GM19455 (cell line): ENCODE results near the gene S100A7.

Experiments
- ATAC-seq: cut with Tn5 transposase; IDR thresholded peaks from one replicate; pipeline ENCODE4 v1.9.1; 2021; ENCODE audit not compliant: unreplicated experiment

The S100A7 gene

DNA sequence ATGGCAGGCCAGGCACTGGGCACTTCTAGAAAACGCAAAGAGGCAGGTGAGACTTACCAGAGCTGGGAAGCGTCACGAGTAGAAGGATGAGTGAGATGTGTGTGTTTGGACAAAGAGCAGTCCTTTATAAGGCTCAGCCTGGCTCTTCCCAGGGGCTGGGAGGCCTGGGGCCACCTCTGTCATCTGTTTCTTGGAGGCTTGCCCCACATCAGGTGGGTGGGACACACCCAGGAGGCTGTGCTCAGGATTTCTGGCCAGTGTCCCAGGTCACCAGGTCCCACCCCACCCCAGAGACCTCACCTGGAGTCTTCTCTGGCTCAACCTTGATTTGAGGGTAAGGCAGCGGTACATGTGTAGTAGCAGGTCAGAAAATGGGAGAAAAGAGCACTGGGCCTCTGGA is at the start of gene S100A7:
TSS of gene S100A7 (minus strand) at position 101 of the 400 bp plus-strand sequence. CDS start 1,638 bp downstream, outside the sequence.
- no peak for ATAC-seq

GRCh38 chr1:153509729-153510354 is 49.4 kb upstream of the S100A7 start:
- ATAC-seq, result no peak

DNA sequence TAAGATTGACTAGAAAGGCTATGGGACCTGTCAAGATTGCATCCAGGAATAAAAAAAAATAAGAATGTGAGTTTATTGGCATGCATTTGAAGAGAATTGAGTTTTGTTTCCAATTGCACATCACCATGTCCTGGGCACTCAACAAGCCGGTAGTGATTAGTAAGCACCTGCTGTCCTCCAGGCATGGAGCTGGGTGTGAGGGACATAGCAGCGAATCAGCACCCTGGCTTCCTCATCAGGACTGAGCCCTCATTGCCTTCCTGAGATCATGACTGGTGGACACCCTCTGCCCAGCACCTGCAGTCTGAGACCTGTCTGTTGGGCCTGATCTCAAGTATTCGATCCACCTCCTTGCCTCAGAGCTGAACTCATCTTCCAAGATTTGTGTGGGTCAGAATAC is 48.6 kb upstream of the S100A7 start:
- ATAC-seq, result no peak

GRCh38 chr1:153507926-153508583 is 47.6 kb upstream of the S100A7 start:
- no peak for ATAC-seq

DNA sequence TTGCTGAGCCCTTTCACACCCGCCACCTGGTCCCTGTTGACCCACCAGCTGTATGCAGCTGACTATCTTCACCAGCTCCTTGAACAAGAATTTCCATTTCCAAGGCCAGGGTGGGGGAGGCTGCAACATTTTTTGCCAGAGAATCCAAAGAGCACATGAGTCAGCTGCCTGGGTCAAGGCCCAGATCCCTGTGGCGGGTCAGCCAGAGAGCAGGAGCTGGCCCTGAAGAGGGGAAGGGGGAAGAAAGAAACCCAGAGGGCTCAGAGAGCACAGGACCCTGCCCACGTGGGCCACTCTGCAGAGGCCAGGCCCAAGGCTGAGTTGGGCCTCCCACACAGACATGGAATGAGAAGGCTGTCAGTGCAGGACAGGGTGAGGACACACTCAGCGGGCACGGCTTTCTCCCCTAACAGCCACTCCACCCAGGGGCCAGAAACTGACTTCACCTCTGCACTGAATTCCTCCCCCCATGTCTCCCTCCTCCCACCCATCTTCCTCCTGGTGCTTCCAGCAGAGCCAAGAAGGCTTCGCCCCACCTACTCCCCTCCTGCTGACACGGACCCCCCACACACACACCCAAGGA is 46.5 kb upstream of the S100A7 start:
- ATAC-seq, result no peak

GRCh38 chr1:153506386-153506785 is 45.9 kb upstream of the S100A7 start:
- no peak for ATAC-seq

DNA sequence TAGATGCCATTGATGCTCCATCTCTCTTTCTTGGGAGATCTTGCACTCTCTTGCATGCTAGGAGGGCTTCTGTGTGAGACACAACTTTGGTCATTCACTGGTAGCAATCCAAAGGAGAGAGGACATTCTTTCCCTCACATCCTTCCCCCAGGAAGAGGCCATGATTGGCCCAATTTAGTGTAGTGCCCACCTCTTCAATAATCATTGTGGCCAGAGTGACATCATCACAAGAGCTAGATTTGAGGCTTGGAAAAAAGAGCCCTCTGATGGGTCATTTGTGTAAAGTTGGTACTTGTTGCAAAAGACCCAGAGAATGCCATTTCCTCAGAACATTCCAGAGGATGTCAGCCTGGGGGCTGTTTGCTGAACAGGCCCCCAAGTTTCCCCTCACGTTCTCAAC is 45.1 kb upstream of the S100A7 start:
- no peak for ATAC-seq

DNA sequence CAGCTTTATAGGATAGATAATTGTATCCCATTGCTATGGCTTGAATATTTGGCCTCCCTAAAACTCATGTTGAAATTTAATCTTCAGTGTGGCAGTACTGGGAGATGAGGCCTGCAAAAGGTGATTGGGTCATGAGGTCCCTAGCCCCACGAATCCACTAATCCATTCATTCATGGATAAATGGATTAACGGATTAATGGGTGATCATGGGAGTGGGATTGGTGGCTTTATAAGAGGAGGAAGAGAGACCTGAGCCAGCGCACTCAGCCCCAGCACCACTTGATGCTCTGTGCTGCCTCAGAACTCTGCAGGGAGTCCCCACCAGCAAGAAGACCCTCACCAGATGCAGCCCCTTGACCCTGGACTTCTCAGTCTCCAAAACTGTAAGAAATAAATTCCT is 43.3 kb upstream of the S100A7 start:
- ATAC-seq, result no peak

- ATAC-seq, result no peak
Measured at GRCh38 chr1:153498746-153499145, 38.3 kb upstream of the S100A7 start.

DNA sequence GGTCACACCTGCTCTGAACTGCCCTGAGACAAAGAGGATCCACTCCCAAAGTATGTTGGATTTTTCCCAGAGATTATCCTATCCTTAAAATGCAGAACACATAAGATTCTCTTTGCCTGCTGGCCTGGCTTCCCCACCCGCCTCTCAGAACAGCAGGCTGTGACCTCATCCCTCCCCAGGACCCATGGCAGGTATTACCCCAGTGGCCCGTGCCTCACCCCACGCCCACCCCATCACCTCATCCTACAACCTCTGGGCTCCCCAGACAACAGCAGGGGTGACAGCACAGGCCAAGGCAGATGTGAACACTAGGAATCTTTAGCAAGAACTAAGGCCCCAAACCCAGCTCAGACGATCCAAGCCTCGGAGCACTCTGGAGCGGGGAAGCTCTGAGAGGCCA is 35.1 kb upstream of the S100A7 start:
- ATAC-seq, result no peak

DNA sequence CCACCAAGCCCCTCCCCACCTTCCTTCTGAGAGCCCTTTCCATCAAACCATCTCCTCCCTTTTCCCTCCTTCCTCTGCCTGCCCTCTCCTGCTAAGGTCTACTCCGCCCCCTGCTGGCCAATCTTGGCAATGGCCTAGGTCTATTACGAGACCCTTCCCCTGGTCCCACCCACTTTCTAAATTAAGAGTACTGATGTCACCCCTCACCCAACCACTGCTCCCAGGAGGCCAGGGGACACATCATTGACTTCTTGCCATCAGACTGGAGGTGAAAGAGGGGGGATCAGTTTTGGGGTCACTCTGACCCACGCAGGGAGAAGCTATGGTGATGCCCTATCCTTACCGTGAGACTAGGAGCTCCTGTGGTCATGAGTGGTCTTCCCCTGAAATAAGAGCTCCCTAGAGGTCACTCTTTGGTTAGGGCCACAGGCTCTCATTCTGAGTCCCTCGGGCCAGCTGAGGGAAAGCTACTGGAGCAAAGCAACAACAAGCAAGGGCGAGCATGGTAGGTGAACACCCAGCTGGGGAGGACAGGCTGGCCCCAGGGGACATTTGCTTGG is 34.6 kb upstream of the S100A7 start:
- ATAC-seq, result no peak

GRCh38 chr1:153493343-153493960 is 33.0 kb upstream of the S100A7 start:
- no peak for ATAC-seq

DNA sequence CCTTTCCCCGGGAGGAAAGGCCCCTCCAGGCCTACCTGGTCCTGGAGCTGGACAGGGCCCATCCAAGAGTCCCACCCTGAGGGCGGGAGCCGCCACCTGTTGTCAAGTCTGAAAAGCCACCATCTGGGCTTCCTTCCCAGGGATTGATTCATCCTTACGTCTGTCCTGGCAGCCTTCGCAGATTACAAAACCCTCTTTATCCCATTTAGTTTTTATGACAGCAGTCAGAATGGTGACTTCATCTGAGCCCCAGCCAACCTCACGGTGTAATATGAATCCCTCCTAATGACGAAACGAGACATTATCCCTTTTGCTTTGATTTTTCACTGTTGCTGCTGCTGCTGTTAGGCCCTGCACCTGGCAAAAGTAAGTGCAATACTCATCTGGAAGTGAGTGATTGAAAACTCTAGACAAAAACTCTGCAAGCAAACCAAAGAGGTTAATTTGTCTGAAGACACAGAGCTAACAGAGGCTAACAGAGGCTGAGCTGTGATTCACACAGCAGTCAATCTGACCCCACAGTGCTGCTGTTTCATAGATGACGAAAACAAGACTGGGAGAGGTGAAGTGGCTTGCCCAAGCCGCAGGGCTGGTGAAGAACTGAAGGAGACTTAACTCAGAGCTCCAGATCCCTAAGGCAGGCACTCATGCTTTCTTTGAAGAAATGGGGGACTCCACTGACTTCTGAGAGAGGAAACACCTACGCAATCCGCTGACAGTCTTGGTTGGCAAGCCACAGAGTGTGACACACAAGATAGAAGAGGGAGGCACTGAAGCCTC is 30.0 kb upstream of the S100A7 start:
- ATAC-seq, result no peak

DNA sequence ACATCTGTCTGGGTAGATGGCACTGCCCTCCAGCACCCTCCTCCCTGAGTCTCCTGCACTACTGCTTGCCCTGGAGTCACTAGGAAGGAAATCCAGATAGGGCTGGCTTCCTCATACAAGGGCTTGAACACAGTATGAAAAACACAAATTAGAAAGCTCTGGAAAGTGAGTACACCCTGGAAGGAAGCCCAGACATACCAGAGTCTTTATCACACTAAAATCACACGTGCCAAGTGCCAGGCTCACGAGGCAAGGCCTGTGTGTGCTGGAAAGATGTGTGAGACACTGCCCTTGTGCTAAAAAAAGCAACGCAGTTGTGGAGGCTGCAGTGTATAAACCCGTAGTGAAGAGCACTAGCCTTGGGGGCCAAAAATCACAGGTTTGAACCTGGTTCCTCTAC is 28.3 kb upstream of the S100A7 start:
- no peak for ATAC-seq

- no peak for ATAC-seq
Measured at GRCh38 chr1:153487707-153488106, 27.3 kb upstream of the S100A7 start.

DNA sequence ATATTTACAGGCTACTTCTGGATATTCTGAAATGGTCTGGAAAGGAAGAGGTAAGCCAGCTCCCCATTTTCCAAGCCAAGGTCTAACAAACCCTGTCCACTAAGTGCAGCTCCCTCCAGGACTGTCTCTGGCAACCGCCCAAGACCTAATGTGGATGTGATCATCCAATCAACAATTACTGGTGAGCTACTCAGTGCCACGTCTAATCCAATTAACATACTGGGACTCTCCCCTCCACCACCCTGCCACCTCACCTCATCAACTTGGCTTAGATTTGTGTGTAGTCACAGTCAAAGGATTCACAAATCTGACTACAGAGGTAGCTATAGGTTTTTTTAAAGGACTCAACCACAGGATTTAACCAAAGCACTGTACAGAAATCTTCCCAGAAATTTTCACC is 25.4 kb upstream of the S100A7 start:
- ATAC-seq, result no peak

DNA sequence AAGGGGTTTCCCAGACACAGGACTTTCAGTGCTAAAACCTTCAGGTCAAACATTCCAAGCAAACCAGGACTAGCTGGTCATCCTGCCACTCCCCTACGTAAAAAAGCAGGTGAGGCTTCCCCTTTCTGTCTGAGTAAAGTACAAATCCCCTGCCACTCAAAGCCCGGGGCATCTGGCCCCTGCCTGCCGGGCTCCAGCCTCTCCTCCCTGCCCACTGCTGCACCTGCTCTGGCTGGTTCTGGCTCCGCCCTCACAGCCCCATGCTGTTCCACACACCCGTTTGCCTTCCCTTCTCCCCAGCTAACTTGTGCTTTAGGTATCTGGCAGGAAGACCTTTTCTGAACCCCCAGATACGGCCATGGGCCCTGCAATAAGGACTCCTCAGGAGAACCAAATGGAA is 23.3 kb upstream of the S100A7 start:
- no peak for ATAC-seq

DNA sequence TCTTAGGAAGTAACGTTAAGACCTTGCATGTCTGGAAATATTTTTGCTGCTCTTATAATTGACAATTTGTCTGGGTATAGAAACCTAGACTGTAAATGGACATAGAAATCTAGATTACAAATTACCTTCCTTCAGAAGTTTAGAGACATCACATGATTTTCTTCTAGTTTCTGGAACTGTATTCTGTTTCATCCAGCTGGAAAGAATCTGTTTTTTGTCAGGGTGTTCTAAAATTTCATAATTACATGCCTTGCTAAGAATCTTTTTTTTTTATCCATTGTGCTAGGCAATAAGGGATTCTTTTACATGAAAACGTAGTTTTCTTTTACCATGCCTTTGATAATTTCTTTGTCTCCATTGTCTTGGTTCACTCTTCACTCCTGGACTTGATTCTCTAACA is 20.7 kb upstream of the S100A7 start:
- ATAC-seq, result no peak

DNA sequence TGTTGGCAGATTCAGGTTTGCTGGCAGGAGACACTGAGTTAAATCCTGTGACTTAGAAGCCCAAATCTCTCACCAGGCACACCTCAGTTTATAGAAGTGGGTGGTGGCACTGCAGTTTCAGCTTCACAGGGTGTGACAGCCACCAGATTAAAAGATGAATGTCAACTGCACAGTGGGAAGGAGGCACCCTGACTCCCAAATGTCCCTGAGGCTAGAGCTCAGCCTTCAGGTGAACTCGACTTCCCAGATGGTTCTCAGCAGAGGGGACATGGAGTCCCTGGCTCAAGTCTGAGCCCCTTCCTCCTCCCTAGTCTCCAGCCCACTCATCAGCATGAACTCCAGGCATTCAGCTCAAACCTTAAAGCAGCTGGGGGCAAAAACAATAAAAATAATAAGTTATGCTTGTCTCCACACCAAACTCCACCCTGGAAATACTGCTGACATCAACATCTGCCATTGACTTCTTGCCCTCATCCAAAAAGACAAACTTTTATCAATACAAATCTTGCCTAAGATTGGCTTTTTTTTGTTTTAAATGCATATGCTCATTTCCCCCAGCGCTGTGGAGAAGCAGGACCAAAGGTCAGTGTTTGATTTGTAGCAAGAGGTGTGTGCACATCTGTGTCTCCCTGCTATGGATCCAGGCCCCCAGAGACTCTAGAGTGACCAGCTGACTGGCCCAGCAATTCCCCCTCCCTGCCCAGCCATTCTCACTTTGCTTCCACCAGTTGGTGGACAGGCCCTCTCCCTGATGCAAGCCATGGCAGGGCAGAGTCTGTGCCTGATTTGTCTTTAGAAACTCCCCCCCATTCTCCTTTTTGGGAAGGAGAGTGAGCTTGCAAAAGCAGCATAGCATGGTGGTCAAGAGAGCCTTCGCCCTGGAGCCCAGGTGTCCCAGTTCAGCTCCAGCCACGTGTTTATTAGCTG is 18.5 kb upstream of the S100A7 start:
- no peak for ATAC-seq
